Hematopoietic multipotent progenitor cell treated with erythropoietin and hydrocortisone succinate and interleukin-3 and kit ligand, for 6 days (in vitro differentiated cells): ENCODE data around the gene CFAP45.

ENCODE experiments used
- DNase-seq: peaks from one replicate; pipeline ENCODE4 v3.0.0-alpha.2; 2015

CFAP45 gene

GRCh38 chr1:159900086-159900680 is at the start of gene CFAP45:
Gene CFAP45, minus strand, starts transcription at chr1:159900165. Its CDS starts 67 bp downstream, at chr1:159900098.
- peak; percentile 93 for DNase-seq

GRCh38 chr1:159949123-159949522 is 49.2 kb upstream of the CFAP45 start:
- no peak for DNase-seq

- no peak for DNase-seq
These were observed 48.0 kb upstream of the CFAP45 start for GRCh38 chr1:159947942-159948341.

DNA sequence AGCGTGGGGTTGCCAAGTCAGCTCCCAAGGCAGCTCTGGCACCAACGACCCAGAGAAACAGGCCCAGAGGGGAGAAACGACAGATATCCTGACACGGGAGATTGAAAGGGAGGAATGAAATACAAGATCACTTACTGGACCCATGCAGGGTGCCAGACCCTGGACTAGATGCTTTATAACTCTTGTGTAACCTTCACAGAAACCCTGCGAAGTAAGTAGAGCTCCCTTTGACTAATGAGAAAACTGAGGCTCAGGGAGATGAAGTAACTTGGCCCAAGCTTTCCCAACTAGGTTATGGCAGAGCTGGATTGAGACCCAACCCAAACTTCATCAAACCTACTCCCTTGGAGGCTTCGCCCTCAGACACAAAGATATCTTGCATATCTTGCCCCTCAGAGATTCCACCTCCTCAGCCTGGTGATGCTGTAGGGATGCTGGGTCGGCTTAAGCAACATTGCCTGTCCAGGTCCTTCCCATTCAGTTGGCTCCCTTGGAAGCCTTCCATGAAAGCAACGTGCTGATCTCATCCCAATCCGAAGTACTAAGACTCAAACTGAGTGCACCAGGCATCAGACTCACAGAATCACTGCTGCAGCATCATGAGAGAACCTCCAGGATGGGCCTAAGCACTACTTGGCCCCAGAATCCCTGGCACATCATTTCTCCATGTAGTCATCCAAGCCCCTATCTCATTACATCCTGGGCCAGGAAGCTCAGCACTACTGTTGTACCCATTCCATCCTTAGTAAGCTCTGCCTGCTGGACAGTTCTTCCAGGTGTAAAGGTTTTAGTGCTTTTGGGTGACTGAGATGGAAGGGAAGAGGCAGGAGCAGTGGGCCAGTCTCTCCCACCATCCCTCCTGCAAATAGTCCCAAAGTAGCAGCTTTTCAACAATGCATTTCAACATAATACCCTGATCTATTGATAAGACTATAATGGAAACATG is 46.5 kb upstream of the CFAP45 start:
- no peak for DNase-seq

GRCh38 chr1:159945483-159946241 is 45.7 kb upstream of the CFAP45 start, which contains the start of gene IGSF9:
Gene IGSF9, minus strand, starts transcription at chr1:159945613. Its CDS starts 2,159 bp downstream, at chr1:159943454.
- DNase-seq, result peak; percentile 91

GRCh38 chr1:159944623-159945455 is 44.9 kb upstream of the CFAP45 start:
- DNase-seq, result no peak

- no peak for DNase-seq
These were observed 44.1 kb upstream of the CFAP45 start for GRCh38 chr1:159943908-159944622.

- no peak for DNase-seq
These were observed 43.3 kb upstream of the CFAP45 start for GRCh38 chr1:159943278-159943640.

- DNase-seq, result no peak
These were observed 42.8 kb upstream of the CFAP45 start for GRCh38 chr1:159942632-159943277.

GRCh38 chr1:159941591-159942560 is 41.9 kb upstream of the CFAP45 start:
- no peak for DNase-seq

GRCh38 chr1:159941141-159941540 is 41.2 kb upstream of the CFAP45 start:
- DNase-seq, result no peak

- no peak for DNase-seq
These were observed 40.1 kb upstream of the CFAP45 start for GRCh38 chr1:159940006-159940620.

GRCh38 chr1:159939678-159940002 is 39.7 kb upstream of the CFAP45 start:
- DNase-seq, result no peak

DNA sequence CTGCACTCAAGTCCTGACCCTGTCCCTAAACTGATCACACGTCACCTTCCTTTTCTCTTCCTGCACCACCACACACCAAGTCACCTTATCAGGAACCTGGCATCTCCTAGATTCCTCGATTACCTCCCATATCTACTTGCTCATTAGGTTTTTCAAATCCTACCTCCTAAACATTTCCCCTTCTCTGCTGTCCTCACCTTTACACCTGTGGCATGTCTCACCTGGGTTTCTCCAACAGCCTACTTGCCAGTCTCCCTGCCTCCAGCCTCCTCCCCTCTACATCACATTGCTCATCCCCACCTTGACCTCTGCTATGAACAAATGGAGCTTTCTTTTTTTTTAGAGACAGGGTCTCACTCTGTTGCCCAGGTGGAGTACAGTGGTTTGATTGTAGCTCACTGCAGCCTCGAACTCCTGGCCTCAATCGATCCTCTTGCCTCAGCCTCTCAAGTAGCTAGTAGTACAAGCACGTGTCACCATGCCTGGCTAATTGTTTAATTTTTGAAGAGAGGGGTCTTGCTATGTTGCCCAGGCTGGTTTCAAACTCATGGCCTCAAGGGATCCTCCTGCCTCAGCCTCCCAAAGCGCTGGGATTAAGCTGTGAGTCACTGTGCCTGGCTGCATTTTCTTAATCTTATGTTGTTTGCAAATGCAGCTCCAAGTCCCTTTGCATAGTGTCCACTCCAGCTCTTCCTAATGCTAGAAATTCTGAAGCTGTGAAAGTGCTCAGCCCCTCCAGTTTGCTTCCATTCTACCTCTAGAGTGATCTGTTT is 39.1 kb upstream of the CFAP45 start:
- DNase-seq, result no peak

DNA sequence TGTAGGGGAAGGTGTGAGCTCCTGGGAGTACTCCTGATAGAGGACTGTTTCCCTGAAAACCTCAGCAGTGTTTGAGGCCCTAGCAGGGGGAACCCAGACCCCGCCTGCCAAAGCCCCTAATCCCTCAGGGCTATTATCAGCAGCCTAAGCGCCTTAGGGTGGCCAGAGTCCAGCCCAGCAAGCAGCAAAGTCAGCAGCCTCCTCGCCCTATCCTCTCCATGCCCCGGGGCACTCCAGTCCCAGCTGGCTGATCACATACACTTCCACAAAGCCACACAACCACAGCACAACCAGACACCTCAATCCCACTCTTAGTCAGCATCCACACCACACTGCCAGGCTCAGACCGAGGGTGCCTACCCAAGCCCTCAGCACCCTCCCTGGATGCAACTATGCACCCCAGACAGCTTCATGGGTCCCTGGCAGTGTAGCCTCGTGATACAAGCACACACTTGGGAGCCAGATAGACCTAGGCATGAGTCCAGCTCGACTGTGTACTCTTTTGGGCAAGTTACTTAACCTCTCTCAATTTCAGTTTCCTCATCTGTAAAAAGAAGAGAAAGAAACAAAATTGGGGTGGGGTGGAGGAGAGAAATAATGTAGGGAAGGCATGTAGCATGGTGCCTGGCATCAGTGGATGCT is 38.4 kb upstream of the CFAP45 start:
- no peak for DNase-seq

- peak; percentile 77 for DNase-seq
These were observed 37.2 kb upstream of the CFAP45 start for GRCh38 chr1:159937054-159937750.

GRCh38 chr1:159936273-159936904 is 36.4 kb upstream of the CFAP45 start:
- peak; percentile 84 for DNase-seq
